Tibial nerve (tissue), 4 donors: Measurements from ENCODE around the gene LRP6.

Experiments used
- CTCF ChIP-seq, 5 experiments: fragments of 200-600 bp in 3 of 5; fragments of 450-650 bp in 2 of 5; sonication (generic) in 3 of 5; IDR thresholded peaks; one replicate each; pipeline ENCODE4 v1.5.1; 2016 to 2019; ENCODE audit warnings: antibody characterized with exemption in 5 of 5, mild to moderate bottlenecking in 3 of 5, moderate library complexity in 2 of 5
- EP300 ChIP-seq, 2 donors: sonication (generic); formaldehyde crosslinking; IDR thresholded peaks; one replicate each; pipeline ENCODE4 v1.6.1; 2017; ENCODE audit warnings: antibody characterized with exemption in 2 of 2, mild to moderate bottlenecking in 1 of 2
- POLR2A ChIP-seq, 2 donors: fragments of 450-650 bp; IDR thresholded peaks; one replicate each; pipeline ENCODE4 v1.6.1; 2017; ENCODE audit warnings: antibody characterized with exemption in 2 of 2, mild to moderate bottlenecking in 2 of 2, moderate library complexity in 2 of 2

DNA sequence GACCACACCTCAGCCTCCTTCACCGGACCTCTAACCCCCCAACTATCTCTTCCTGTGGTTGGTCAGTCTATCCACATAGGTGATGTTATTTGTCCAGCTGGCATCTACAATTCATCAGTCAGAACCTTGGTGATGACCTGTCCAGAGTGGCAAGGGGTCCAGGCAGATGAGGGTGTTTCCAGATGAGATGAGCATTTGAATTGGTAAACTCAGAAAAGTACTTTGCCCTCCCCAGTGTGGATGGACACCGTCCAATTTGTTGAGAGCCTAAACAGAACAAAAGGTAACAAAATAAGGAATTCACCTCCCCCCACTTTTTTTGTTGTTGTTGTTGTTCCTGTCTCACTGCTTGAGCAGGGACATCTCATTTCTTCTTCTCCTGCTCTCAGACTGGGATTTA, 34.3 kb upstream of the LRP6 start:
- no peak for TF ChIP-seq CTCF (IDR thresholded peaks at IDR 0.05)
- no peak for TF ChIP-seq POLR2A (IDR thresholded peaks at IDR 0.05)
- no peak for TF ChIP-seq EP300 (IDR thresholded peaks at IDR 0.05)
